Activated T-cell treated with anti-CD3 and anti-CD28 coated beads, Interleukin-2, amount 50 U/mL, for 48 hours (primary cell): ENCODE measurements around the gene LMF1.
"Not testable (repeated sequence)": the region's sequence is repeated elsewhere in the genome, so short reads cannot be mapped to it uniquely, and the experiment has no call there.

Experiments used
- DNase-seq, 2 experiments: peaks; one replicate each; pipeline ENCODE4 v3.0.0-alpha.2; 2020

LMF1 gene

DNA sequence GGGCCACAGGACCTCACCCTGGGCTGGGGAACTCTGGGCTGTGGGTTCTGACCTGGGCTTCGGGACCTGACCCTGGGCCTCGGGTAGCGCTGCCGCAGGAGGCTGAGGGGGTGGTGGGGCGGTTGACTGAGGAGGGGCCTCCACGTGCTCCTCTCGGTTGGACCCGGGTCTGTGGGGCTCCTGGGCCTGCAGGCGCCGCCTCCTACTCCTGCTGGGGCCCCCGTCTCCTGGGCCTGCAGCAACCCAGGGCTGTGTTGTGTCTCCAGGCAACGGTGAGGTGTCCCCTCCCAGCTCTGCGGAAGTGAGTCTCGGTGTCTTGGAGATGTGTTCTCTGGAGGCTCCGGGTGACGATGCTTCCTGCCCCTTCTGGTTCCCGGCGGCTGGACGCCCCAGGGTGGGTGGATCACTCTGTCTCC, 128.7 kb downstream of the LMF1 start:
- DNase-seq = no peak

DNA sequence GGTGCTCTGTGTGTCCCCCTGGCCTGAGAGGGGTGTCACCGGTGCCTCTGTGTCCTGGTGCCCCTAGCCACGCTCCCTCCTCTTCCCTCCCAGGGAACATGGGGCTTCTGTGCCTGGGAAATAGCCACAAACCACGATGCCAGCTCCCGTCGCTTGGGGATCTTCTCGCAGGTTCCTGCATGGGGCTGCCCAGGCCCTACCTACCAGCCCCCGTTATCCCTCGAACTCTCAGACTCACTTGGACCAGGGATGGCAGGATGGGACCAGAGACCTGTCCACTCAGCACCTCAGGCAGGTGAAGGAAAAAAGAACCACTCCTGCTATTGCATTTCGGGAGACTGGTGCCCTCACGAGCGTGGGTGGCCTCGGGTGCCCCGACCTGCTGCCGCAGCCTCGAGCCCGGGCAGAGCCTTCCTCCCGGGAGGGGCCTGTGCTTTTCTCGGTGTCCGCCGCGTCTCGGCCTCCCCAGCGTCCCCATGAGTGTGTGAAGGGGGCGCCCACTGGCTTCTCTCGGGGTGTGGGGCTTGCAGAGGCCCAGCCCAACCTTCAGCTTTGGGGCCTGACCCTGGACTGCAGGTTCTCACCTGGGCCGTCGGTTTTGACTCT, 129.2 kb downstream of the LMF1 start:
- no peak for DNase-seq

DNA sequence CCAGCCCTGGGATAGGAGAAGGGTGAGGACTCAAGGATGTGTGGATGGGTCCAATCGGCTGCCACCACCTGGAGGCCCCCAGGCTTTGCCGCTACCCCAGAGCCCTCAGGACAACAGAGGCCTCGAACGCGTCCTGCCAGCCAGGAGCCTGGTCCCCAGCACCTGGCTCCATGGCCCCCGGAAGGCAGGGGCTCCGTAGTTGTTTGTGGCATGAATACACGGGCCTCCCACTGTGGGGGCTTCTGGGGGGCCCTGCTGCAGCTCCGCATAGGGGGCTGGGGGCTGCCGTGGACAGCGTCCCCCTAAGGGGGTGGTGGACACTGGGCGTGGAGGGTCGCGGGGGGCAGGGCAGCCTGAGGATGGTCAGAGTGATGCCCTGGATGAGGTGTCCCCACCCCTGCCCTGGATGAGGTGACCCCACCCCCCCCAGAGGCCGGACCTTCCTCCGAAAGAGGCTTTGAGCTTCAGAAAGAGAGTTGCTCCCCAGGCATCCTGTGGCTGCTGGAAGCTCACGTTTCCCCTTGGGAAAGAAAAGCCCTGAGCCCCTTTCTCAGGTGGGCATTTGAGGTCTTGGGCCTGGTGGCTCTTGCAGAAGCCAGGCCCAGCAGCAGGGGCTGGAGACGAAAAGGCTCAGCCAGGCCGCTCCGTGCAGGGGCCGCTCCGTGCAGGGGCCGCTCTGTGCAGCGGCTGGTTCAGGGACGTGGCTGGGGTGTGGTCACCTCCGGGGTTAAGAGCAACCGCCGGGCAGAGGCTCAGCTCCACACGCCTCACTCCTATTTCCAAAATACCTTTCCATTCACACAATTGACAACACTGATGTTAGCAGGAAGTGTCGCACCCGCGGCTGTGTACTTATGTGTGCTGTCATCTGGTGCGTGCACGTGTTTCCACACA, 130.0 kb downstream of the LMF1 start:
- no peak for DNase-seq

DNA sequence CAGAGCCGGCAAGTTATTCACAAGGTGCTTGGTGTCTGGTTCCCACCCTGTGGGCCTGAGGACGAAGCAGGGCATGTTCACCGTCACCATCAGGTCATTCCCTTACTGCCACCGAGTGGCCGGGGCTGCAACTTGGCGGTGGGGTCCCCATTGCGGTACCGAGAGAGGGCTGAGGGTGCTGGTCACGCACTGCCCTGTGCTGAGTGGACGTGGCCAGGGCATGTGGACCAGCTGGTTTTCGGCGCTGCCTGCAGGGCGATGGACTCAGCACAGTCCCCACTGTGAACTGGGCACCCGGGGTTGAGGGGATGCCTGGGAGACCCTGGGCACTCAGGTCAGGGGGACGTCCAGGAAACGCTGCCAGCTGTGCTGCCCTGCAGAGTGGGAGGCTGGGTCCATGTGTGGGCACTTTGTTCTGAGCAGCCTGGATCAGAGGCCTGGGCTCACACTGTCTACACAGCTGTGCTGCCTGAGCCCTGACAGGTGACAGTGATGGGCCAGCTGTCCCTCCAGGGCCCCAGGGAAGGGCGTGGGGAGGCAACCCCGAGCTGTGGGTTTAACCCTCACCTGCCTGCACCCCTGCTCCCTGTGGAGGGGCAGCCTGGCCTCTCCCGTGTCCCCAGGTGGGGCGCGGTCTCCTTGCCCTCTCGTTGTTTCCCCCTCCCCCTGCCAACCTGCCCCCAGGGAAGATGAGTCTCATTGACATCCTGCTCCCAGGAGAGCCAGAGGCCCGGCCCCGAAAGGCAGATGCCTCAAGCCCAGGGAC, 131.0 kb downstream of the LMF1 start:
- no peak for DNase-seq

DNA sequence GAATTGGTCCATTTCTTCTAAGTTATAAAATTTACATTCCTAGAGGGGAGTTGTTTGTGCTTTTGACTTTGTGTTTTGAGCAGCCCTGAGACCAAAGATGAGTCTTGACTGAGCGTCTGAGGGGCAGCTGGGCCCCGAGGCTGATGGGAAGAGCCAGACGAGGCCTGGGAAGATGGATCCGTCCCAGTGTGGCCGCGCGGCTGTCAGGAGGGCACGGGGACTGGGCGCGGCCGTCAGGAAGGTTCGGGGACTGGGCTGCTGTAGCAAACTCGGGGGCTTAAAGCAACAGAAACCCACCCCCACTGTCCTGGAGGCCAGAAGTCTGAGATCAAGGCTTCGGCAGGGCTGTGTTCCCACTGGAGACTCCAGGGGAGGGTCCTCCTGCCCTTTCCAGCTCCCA, 132.0 kb downstream of the LMF1 start:
- no peak for DNase-seq

DNA sequence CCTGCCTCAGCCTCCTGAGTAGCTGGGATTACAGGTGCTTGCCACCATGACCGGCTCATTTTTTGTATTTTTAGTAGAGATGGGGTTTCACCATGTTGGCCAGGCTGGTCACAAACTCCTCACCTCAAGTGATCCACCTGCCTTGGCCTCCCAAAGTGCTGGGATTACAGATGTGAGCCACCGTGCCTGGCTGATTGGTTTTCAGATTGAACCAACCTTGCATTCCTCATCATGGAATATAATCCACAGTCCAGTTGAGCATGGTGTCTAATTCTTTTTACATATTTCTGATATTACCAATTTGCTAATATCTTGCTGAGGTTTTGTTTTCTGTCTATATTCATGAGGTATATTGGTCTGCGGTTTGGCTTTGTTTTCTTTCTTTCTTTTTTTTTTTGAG, 134.0 kb downstream of the LMF1 start:
- DNase-seq = not testable (repeated sequence)

DNA sequence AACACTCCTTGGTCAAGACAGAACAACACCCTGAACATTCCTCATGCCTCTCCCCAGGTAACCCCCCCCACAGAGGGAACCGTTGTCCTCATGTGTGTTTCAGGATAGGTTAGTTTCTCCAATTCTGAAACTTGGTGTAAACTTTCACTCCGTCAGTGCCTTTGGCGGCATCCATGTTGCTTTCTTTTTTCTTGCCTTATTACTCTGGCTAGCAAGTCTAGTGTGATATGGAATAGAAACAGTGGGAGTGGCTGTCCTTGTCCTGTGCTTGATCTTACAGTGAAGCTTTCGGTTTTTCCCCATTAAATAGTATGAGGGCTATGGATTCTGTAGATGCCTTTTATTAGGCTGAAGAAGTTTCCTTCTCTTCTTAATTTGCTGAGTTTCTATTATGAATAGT, 134.6 kb downstream of the LMF1 start:
- no peak for DNase-seq

DNA sequence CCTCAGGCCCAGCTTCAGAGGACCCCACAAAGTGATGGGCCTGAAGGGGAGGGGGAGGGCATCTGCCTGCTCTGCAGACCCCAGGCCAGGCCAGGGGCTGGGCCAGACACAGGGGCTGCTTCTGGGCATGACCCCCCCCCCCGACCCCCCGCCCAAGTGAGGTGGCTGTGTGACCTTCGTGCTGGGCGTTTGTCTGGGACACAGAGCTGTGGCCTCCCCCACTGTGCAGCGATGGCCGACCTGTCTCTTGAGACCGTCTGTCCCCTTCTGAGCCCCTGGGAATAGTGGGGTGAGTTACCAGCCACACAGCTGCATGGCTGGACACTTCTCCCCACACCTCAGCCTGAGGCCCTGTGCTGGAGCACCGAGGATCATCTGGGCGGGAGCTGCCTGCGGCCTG, 135.4 kb downstream of the LMF1 start:
- DNase-seq = no peak

DNA sequence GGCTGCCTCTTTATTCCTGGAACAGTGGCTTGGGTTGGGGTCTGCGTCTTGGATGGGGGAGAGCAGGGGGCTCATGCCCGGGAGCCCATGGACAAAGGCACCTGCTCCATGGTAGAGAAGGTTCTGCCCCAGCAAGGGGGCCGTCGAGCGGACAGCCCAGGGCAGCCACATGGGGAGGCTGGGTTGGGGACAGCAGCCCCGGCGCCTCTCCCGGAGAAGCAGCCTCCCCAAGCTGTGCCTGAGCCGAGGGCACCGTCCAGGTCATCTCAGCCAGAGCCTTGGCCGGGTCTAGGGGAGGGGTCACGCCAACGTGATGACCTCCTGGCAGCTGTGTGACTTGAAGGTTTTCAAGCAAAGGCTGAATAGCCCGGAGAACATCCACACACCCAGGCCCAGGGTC, 137.4 kb downstream of the LMF1 start:
- DNase-seq = no peak

DNA sequence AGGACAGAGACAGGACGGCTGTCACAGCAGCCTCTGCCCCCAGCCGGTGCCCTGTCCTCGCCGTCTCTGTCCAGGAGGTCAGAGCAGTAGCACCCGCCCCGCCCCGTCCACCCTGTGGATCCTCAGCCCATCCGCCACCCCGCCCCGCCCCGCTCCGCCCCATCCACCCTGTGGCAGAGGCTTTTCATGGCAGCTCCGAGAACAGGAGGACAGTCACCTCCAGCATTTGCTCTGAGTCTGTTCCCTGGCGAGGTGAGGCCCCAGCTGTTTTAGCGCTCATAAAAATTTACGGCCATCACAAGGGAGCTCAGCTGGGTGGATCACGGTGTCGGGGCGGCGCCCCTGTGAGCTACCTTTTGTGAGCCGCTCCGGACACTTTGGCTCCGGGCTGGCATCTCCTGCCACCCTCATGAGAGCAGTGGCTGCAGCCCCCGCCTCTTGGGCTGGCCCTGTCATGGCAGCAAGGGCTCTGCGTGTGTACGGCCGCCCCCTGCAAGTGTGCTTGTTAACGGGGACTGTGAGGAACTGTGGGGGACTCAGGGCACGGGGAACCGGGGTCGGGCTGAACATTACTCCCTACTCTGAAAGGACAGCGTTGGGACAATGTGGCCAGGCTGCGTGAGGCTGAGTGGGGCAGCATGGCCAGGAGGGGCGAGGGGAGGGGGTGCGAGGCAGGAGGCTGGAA, 138.0 kb downstream of the LMF1 start:
- no peak for DNase-seq

DNA sequence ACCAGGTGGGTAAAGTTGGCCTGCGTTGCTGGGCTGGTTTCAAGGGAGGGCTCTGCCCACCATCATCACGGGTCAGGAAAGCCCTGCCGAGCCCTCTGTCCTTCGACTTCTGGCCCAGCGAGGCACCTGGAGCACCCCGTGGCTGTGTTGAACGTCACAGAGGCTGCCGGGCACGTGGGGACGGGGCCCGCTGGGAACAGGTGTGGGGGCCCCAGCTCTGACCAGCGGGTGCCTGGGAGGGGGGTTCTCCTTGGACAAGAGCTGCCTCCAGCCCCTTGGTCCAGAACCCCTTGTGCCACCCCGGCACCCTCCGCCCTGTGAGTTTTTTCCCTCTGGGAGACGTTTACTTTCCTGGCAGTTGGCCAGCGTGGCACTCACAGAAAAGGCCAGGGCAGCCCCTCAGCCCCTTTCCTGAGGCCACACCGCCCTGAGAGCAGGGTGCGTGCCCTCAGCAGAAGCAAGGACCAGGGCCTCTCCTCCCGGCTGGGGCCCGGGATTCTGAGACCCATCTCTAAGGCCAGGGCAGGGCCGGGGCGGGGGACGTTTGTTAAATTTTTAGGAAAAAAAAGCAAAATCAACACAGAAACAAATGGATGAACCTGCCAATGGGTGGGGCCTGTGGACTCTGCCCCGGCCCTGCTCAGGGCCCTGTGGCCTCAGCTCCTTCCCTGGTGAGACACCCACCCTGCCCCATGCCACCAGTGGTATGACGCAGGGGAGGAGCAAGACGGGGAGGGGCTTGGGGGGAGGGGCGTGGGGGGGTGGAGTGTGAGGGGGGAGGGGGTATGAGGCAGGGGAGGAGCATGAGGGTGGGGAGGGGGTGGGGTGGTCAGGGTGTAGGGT, 139.0 kb downstream of the LMF1 start:
- no peak for DNase-seq

DNA sequence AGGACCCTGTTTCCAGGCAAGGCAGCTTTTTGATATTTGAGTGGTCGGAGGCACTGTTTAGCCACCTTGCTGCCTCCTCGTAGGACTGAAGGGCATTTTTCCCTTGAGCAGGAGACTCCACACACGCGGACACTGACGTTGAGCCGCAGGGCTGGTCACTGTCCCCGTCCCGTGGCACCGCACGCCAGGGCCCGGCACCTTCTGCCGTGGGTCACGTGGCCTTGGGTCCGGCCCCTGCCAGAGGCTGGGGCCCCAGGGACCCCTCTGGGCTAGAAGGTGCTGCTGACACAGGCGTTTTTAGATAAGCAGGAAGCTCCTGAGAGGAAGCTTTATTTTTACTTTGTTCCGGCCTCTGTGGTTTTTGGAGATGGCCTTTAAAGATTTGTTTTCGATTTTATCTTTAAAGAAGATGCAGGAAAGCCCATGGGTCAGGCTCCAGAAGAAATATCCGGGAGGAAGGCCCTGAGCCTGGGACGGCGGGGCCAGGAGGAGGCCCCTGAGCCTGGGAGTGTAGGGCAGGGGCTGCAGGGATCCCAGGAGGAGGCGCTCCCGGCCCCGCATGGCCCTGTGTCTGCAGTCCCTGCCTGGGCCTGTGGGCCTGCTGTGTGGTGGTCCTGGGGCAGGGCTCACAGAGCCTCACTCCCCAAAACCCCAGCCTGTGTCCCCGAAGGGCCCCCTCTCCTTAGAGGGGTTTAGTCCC, 139.8 kb downstream of the LMF1 start:
- DNase-seq = no peak

DNA sequence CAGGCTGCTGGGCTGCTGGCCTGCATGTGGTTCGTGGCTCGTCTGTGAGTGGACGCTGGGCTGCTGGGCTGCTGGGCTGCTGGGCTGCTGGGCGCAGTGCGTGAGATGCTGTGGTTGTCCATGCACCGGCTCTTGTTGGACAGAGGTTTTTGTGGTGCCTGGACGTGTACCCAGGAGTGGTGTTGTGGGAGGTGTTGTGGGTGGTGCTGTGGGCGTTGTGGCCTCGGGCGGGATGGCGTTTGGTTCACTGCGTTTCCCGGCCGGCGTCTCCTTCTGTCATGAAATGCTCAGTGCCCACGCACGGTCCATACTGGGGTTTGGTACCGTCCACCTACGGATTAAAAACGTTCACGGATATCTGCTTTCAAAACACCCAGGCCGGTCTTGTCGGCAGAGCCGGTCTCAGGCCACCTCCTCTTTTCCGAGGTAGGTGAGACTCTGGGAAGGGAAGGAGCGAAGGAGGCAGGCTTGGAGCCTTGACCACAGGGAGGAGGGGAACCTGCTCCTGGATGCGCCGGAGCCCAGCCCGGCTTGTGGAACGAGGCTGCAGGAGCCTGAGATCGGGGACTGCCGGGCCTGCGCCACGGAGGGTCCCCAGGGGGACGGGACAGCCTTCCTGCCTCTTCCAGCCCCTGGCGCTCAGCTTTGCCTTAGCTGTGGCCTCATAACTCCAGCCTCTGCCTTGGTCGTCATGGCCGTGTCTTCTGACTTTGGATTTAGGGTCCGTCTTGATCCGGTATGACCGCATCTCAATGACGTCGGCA, 140.5 kb downstream of the LMF1 start:
- DNase-seq = no peak

DNA sequence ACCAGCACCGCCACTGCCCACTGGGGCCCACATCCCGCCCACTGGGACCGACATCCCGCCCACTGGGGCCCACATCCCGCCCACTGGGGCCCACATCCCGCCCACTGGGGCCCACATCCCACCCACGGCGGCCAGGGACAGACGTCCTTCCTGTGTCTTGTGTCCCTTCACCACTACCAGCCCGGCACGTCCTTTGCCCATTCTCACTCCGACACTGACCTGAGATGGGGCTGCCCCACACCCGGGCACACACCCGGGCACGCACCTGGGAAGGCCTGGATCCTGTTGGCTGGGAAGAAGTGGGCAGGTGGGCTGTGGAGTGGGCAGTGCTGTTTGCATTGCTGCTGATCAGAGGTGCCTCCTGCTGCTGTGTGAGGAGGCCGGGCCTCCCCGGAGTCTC, 141.9 kb downstream of the LMF1 start:
- DNase-seq = no peak

DNA sequence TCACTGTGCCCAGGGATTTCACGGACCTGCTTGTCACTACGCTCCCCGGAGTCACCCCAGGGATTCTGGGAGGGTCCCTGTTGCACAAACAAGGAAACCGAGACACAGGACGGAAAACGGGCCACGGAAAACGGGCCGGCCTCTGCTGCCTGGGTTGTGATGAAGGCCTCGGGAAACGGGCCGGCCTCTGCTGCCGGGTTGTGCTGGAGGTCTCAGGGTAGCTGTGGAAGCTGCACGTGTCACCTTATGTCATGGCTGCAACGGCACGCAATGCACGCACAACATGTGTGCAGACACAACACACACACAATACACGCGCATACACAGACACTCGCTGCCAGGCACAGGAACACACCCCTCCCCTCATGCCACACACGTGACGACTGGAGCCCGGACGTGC, 143.3 kb downstream of the LMF1 start:
- no peak for DNase-seq

DNA sequence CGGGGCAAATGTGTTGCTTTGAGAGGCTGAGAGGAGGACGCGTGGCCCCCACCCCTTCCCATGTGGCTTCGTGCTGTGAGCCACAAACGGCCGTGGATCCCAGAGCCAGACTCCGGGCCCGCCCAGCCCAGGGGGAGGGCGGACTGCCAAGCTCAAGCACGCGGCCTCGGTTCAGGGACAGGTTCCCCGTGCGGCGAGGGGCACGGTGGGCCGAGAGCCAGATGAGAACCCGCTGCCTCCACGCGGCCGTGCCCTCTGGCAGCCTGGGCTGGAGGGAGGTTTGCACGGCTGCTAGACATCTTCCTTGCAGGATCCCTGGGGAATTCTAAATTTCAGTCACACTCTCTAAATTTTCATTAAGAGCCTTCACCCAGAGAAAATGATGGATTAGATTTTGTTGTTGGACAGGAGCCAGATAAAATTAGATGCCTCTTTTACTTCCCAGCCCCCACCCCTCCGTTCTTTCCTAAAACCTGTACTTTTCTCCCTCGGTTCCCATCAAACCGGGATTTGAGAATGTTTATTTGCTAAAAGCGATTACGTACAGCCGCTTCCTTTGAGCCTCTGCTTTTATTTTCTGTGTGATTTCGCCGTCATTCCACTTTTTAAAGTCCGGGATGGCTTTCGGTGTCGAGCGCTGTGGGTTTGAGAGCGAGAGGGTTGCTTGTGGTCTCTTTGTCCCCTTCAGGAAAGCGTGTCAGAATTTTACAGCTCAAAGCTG, 145.3 kb downstream of the LMF1 start:
- DNase-seq = no peak

DNA sequence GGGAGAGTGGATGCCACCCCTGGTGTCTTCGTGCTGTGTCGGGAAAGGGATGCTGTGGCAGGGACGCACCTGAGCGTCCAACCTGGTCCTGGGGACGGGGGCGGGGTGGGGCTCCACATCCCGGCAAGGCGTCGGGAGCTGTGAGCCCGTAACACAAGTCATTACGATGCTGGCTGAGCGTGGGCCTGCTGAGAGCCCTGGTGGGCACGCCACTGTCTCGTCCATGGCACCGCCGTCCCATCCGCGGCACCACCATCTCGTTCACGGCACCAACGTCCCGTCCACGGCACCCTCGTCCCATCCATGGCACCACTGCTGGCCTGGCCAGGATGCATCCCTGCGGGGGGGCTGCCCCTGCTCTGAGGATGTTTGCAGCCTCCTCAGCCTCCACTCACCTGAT, 146.2 kb downstream of the LMF1 start:
- no peak for DNase-seq

DNA sequence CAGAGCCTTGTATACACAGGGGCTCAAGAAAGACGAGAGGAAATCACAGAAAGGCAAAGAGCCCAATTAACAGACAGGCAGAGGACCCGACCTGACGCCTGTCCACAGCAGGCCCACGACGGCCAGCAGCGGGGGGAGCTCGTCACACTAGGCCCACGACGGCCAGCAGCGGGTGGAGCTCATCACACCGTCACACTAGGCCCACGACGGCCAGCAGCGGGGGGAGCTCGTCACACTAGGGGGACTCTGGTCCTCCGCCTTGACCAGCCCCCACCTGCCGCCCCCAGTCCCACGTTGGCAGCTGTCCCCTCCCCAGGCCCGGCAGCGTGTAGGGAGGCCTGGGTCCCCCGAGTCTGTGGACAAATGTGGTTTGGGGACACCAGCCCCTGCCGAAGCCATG, 146.6 kb downstream of the LMF1 start:
- no peak for DNase-seq

DNA sequence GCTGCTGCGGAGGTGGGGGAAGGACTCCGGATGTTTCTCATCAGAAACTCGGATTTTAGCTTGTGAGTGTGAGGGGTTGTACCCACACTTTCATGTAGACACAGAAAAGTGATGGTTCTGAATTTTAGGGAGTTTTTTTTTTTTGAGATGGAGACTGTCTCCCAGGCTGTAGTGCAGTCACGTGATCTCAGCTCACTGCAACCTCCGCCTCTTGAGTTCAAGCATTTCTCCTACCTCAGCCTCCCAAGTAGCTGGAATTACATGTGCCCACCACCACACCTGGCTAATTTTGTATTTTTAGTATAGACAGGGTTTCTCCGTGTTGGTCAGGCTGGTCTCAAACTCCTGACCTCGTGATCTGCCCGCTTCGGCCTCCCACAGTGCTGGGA, 147.9 kb downstream of the LMF1 start:
- DNase-seq = no peak
